SJCRH30 (cell line): ENCODE results near the gene DDX60. TPM values are rescaled to one million over a fixed set of nuclear protein-coding genes. Genes with fewer than 3 reads are reported as not detected.

Experiments used
- DNase-seq, 2 experiments: peaks; one replicate each; pipeline ENCODE4 v3.0.0-alpha.2; 2015 to 2020
- H3K27ac ChIP-seq: fragments of 250-450 bp; sonication (Bioruptor Pico); 2 replicates; pipeline ENCODE4 v1.5.1; 2020; ENCODE audit warnings: mild to moderate bottlenecking, moderate library complexity
- H3K27me3 ChIP-seq: fragments of 250-450 bp; sonication (Bioruptor Pico); 2 replicates; pipeline ENCODE4 v1.5.1; 2020; ENCODE audit warnings: mild to moderate bottlenecking, moderate library complexity
- H3K36me3 ChIP-seq: fragments of 250-450 bp; sonication (Bioruptor Pico); 2 replicates; pipeline ENCODE4 v1.5.1; 2020; ENCODE audit warnings: mild to moderate bottlenecking, moderate library complexity
- H3K4me1 ChIP-seq: fragments of 250-450 bp; sonication (Bioruptor Pico); 2 replicates; pipeline ENCODE4 v1.5.1; 2020; ENCODE audit warnings: mild to moderate bottlenecking, moderate library complexity
- H3K4me3 ChIP-seq: fragments of 250-450 bp; sonication (Bioruptor Pico); 2 replicates; pipeline ENCODE4 v1.5.1; 2020; ENCODE audit warnings: mild to moderate bottlenecking, moderate library complexity
- H3K9me3 ChIP-seq: fragments of 250-450 bp; sonication (Bioruptor Pico); replicated peaks from 2 replicates; pipeline ENCODE4 v1.5.1; 2020; ENCODE audit warnings: mild to moderate bottlenecking, moderate library complexity
- total RNA-seq: library from RNA; depleted of rRNA; stranded (reverse); fragments of >200 nt; shearing (Covaris generic); gene quantifications from 2 replicates; pipeline ENCODE4 v1.2.3, GENCODE V29; 2014; rRNA removed

Gene DDX60
- total RNA-seq, 1 experiment from 2014 or later, result 1.6 TPM

- no peaks in the 10 kb centered on the region for H3K27me3 ChIP-seq
- no peak overlapping the region for H3K4me3 ChIP-seq
- H3K27ac ChIP-seq, result no peak overlapping the region
- no peak for DNase-seq
- H3K36me3 ChIP-seq, result no peaks in the 10 kb centered on the region
- peaks cover 5% of the 10 kb centered on the region for H3K4me1 ChIP-seq
- H3K9me3 ChIP-seq, result peaks cover 9% of the 10 kb centered on the region
Observed at GRCh38 chr4:168200685-168201084, 117.9 kb downstream of the DDX60 start.

GRCh38 chr4:168199260-168199957 lies 119.1 kb downstream of the DDX60 start:
- Histone ChIP-seq H3K27me3 (no peaks in the 10 kb centered on the region), H3K4me3 (no peak overlapping the region), H3K27ac (peak overlapping the region; percentile 15; the same call in 1 of the 2 replicates), H3K9me3 (peaks cover 7% of the 10 kb centered on the region), H3K4me1 (peaks cover 5% of the 10 kb centered on the region), H3K36me3 (no peaks in the 10 kb centered on the region)
- peak; percentile 45 to 65 for DNase-seq

- H3K9me3 ChIP-seq, result no peaks in the 10 kb centered on the region
- DNase-seq, result no peak
- no peaks in the 10 kb centered on the region for H3K36me3 ChIP-seq
- no peaks in the 10 kb centered on the region for H3K27me3 ChIP-seq
- H3K4me1 ChIP-seq, result peaks cover 5% of the 10 kb centered on the region
- H3K4me3 ChIP-seq, result no peak overlapping the region
- no peak overlapping the region for H3K27ac ChIP-seq
Observed at GRCh38 chr4:168197926-168198325, 120.6 kb downstream of the DDX60 start.

- Histone ChIP-seq H3K27ac (no peak overlapping the region), H3K4me1 (no peaks in the 10 kb centered on the region; the same call in 1 of the 2 replicates), H3K36me3 (no peaks in the 10 kb centered on the region), H3K27me3 (no peaks in the 10 kb centered on the region), H3K4me3 (no peak overlapping the region), H3K9me3 (no peaks in the 10 kb centered on the region)
- DNase-seq, result no peak
Observed at GRCh38 chr4:168188754-168189153, 129.8 kb downstream of the DDX60 start.

- Histone ChIP-seq H3K9me3 (no peaks in the 10 kb centered on the region), H3K27me3 (no peaks in the 10 kb centered on the region), H3K36me3 (no peaks in the 10 kb centered on the region), H3K4me1 (no peaks in the 10 kb centered on the region; the same call in 1 of the 2 replicates), H3K4me3 (no peak overlapping the region), H3K27ac (no peak overlapping the region)
- peak in 1 of 2 experiments; percentile 64 for DNase-seq
Observed at GRCh38 chr4:168183717-168184571, 134.6 kb downstream of the DDX60 start.

- Histone ChIP-seq H3K27ac (no peak overlapping the region), H3K27me3 (no peaks in the 10 kb centered on the region), H3K4me1 (no peaks in the 10 kb centered on the region), H3K4me3 (no peak overlapping the region), H3K9me3 (no peaks in the 10 kb centered on the region), H3K36me3 (no peaks in the 10 kb centered on the region)
- no peak for DNase-seq
Observed at GRCh38 chr4:168177546-168178149, 140.9 kb downstream of the DDX60 start.

GRCh38 chr4:168174308-168174707 lies 144.2 kb downstream of the DDX60 start:
- no peak for DNase-seq
- Histone ChIP-seq H3K4me1 (no peaks in the 10 kb centered on the region), H3K9me3 (no peaks in the 10 kb centered on the region), H3K4me3 (no peak overlapping the region), H3K27me3 (no peaks in the 10 kb centered on the region), H3K27ac (no peak overlapping the region), H3K36me3 (no peaks in the 10 kb centered on the region)

GRCh38 chr4:168167714-168168284 lies 150.8 kb downstream of the DDX60 start:
- Histone ChIP-seq H3K27ac (no peak overlapping the region), H3K27me3 (no peaks in the 10 kb centered on the region), H3K4me1 (no peaks in the 10 kb centered on the region), H3K9me3 (no peaks in the 10 kb centered on the region), H3K4me3 (no peak overlapping the region), H3K36me3 (no peaks in the 10 kb centered on the region)
- DNase-seq, result no peak

Other genes with a start within 250 kb of the DDX60 start
- gene ANXA10, start 226.2 kb downstream of the DDX60 start, total RNA-seq, result 0.12 TPM in 1 of 2 replicates, not detected in the other
- gene DDX60L, start 161.7 kb upstream of the DDX60 start, total RNA-seq, result 3.0 and 3.2 TPM in 2 replicates
- gene PALLD, start 178.3 kb upstream of the DDX60 start, total RNA-seq, result 47.3 TPM in 2 replicates